NCI-H524 (cell line): ENCODE measurements around the gene ANO9.
"Not testable (repeated sequence)": the region's sequence is repeated elsewhere in the genome, so short reads cannot be mapped to it uniquely, and the experiment has no call there.

ENCODE experiments used
- DNase-seq, 2 experiments: peaks; one replicate each; lab custom pipeline; 2025; lab: John Stamatoyannopoulos, UW

The ANO9 gene

DNA sequence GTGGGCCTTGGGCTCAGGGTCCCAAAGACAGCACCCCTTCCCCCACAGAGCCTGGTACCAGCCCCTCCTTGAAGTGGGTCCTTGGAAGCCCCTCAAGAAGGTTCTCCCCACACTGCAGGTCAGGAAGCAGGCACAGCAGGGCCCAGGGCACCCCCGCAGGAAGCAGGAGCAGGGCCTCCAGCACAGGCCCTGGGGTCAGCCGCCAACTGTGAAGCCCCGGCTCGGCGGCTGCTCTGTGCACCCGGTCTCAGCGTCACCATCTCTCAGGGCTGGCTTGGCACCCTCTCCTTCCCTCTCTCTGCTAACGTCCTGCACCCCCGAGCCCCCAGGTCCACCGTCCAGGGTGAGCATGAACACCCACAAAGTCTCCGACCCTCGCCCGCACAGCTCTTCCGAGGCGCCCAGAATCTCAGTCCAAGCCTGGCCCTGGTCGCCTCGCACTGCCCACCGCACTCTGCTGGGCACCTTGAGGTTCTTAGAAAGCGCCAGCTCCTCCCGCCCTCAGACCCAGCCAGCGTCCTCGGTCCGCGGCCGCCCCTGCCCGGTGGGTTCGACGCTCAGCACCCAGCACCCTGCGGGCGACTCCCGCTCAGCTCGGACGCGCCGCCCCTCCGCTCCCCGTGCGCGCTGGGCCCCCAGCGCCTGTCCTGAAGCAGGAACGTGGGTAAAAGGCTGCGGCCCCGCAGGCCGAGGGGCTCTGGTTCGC is 25.6 kb downstream of the ANO9 start:
- DNase-seq: no peak

DNA sequence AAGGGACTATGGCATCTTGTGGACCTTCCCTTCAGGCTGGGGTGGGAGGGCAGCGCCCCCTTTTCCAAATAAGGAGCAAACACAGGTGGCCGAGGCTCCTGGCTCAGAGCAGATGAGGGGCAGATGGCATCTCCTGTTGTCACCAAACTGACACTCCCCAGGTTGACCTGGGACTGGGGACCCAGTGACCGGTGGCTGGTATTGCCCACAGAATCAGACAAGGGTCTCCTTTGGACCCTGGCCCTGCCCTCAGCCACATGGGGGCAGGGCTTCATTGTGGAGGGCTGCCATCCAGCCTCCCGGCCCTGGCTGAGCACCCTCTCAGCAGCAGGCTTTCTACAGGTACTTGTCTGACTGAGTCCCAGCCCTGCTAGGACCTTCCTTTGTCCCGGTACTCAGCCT is 26.2 kb downstream of the ANO9 start:
- no peak for DNase-seq

DNA sequence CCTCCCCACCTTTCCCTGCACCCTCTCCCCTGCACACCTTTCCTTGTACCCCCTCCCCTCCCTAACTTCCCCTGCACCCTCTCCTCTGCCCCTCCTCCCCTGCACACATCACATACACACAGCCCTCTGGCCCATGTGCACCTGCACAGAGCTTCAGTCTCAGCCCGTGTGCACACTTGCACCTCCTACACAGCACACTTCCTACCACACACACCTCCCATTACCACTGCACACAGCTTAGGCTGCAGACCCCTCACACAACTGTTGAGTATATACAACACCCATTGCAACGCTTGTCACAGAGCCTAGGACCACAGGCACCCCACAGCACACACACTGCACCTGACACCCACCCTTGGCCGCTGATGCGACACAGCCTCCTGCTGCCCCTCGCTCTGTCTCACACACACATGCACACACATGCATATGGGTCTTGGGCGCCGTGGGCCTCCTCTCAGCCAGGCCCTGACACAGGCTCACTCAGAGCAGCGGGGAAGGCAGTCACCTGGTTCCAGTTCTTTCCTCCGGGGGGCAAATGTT is 27.4 kb downstream of the ANO9 start:
- no peak for DNase-seq

DNA sequence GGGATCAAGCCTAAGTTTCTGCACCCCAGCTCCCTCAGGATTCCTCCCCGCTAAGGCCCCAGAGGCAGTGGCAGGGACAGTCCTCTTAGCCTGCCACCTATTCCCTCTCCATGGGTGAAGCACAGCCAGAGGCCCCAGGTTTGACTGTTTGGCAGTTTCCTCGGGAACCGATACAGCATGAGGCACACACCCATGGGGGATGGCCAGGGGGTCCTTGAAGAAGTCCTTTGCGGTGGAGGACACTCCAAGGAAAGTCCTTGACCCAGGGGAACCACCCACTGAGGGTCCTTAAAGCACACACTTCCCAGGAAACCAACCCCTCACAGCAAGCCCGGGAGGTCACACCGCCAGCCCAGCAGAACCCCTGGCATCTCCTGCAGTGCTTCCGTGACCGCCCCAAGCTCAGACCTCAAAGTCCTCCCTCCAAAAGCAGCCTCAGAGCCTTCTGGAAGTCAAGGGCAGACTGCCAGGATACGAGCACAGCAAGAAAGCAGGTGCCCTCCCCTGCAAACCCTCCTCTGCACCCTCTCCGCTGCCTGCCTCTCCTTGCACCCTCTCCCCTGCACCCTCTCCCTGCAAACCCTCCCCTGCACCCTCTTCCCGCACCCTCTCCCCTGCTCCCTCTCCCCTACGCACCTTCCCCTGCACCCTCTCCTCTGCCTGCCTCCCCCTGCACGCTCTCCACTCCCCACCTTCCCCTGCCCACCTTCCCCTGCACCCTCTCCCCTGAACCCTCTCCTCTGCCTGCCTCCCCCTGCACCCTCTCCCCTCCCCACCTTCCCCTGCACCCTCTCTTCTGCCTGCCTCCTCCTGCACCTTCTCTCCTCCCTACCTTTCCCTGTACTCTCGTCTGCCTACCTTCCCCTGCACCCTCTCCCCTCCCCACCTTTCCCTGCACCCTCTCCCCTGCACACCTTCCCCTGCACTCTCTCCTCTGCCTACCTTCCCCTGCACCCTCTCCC is 28.4 kb downstream of the ANO9 start:
- DNase-seq: no peak

DNA sequence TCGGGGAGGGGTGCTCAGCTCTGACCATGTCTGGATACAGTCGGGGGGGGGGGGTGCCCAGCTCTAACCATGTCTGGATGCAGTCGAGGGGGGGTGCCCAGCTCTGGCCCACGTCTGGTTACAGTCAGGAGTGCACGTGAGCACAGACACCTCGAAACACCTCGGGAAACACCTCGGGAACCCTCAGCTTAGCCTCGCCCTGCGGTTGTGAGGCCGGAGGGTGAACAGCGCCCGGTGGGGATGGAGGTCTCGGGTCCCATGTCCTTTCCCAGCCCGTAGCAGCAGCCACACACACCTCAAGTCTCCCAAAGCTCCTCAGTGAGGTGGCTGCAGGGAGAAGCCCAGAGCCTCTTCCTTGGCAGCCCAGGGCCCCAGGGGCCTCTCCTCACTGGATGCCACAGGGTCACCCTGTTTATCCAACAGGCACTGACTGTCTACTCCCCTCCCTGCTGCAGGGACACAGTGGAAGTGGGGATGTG is 29.1 kb downstream of the ANO9 start:
- DNase-seq: no peak

DNA sequence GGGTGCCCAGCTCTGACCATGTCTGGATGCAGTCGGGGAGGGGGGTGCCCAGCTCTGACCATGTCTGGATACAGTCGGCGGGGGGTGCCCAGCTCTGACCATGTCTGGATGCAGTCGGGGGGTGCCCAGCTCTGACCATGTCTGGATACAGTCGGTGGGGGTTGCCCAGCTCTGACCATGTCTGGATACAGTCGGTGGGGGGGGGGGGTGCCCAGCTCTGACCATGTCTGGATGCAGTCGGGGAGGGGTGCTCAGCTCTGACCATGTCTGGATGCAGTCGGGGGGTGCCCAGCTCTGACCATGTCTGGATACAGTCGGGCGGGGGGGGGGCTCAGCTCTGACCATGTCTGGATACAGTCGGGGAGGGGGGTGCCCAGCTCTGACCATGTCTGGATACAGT is 30.3 kb downstream of the ANO9 start:
- DNase-seq: not testable (repeated sequence)

DNA sequence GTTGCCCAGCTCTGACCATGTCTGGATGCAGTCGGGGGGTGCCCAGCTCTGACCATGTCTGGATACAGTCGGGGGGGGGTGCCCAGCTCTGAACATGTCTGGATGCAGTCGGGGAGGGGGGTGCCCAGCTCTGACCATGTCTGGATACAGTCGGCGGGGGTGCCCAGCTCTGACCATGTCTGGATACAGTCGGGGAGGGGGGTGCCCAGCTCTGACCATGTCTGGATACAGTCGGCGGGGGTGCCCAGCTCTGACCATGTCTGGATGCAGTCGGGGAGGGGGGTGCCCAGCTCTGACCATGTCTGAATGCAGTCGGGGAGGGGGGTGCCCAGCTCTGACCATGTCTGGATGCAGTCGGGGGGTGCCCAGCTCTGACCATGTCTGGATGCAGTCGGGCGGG is 31.1 kb downstream of the ANO9 start:
- DNase-seq: not testable (repeated sequence)

DNA sequence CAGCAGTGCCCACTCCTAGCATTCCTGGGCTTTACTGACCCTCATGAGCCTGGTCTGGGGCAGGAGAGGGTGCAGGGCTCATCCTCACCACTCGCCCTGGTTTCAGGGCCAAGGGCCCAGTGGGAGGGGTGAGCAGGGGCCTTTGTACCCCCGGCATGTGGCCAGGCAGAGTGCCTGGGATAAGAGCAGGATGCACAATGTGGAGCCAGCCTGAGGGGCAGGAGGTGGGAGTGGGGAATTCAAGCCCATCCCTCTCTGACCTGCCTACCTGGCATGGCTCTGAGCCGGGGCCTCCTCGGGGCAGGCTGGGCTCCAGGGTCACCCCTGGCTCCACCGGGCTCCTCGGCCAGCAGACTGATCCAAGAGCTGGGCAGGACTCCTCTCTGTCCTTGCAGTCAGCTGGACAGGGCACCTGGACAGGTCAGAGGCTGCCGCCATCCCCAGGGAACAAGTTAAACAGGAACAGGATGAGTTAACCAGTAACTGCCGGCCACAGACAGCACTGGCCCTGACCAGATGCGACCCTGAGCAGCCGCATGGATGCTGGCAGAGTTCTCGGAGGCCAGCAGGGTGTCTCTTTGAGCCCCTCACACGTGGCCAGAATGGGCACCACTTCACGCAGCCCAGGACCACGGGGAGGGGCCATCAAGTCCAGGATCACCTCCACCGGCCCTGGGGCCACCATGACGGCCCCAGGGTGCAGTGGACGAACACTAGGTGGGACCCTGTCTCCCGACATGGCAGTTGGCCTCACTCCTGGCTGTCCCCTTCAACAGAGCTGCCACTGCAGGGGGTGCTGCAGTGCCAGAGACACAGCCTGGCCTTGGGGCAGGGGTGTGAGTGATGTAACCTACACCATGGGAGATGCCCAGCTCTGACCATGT is 32.0 kb downstream of the ANO9 start:
- DNase-seq: no peak

DNA sequence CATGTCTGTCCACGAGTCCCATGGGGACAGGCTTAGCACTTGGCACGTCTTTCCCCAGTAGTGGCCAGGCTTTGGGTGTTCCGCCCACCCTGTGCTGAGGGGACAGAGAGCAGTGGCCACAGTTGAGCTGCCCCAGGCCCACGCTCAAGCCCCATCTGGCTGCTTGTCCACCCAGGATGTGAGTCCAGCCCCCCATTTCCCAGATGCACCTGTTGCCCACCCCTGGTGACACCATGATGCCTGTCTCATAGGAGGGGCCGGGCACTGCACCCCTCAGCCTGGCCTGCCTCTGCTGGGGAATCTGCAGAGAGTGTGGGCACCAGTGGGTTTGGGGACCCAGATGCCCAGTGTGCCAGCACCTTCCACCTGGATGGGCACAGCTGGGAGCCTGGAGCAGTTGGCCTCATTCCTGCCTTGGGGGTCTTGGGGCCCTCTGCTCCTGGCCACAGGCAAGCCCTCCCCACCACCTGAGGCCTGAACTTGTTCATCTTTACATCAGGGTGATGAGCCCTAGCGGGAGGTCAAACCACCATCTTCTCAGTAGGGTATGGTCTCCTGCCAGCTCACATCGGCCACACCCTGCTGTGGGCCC is 32.7 kb downstream of the ANO9 start:
- no peak for DNase-seq

DNA sequence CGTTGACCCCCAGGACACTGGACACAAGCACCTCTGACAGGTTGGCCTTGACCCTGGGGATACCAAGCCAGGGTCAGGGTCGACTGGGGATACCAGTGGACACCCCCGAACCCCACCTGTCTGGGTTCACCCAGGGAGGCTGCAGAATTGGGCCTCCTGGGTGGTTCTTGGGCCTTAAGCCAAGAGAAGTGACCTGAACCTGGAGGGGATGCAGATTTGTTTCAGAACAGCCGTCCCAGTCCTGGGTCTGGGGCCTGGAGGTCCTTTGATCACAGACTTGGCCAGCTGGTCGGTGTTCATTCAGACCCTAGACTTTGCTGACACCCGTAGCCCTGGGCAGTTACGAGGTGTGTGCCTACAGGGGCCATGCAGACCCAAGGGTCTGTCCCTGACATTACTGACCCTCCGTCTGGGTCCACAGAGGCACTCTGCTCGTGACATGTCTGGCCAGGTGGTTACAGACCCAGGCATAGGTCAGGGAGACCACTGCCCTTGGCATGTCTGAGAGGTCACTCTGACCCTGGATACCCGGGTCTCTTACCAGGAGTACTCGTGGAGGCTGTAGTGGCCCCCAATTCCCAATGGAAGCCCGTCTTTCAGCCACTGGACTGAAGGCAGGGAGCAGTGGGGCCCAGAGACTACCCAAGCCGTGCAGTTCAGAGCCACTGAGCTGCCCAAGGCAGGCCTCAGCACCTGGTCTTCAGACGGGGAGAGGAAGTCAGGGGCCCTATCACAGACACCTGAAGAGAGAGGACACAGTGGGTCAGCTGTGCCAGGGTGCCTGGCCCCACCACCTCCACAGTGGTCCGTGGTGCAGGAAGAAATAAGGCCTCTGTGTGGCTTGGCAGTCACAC is 33.4 kb downstream of the ANO9 start:
- no peak for DNase-seq

DNA sequence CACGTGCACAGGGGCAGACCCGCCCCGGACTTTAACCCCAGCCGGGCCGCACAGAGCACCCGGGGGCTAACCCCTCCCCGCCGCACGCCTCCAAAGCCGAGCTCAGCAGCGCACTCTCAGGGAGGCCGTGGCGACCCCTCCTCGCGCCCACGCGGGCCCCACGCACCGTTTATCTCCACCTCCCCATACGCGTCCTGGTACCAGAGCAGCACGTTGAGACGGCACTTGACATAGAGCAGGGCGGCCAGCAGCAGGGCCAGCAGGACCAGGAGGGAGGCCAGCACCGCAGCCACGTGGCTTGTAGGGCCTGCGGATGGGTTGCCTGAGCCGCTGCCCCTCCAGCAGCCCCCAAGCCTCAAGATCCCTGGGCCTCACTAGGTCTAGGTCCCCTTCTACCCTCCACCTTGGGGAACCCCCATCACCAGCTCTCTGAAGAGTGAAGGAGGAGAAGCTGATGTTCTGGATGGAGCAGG is 34.1 kb downstream of the ANO9 start:
- DNase-seq: no peak

DNA sequence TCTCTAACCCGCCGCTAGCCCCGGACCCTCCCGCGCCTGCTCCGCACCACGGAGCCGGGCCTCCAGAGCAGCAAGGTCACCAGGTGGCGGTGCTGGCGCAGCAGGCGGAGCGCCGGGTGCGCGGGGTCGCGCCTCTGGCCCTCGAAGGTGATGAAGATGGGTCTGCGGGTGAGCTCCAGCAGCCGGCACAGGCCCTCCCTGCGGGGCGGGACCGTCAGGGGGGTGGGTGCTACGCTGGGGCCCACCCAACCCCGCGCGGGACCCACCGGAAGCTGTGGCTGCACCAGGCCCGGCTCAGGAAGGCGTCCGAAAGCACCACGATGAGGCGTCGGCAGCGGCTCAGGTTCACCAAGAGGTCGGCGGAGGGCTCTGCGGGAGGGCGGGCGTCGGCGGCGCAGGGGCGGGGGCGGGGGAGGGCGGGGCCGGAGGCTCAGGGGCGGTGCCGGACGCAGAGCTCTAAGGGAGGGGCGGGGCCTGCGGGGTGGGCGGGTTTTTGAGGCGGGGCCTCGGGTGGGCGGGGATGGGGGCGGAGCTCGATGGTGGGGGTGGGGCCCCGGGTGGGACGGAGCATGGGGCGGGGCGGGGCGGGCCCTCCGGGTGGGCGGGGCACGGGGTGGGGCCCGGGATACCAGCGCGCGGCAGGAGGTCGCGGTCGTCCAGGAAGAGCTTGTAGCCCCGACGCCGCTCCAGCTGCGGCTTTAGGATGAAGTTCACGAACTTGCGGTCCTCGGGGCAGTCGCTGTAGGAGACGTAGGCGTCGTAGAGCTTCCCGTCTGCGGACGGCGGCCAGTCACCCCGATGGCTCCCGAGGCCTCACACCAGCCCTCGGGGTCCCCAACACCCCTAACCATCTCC is 34.8 kb downstream of the ANO9 start:
- no peak for DNase-seq

DNA sequence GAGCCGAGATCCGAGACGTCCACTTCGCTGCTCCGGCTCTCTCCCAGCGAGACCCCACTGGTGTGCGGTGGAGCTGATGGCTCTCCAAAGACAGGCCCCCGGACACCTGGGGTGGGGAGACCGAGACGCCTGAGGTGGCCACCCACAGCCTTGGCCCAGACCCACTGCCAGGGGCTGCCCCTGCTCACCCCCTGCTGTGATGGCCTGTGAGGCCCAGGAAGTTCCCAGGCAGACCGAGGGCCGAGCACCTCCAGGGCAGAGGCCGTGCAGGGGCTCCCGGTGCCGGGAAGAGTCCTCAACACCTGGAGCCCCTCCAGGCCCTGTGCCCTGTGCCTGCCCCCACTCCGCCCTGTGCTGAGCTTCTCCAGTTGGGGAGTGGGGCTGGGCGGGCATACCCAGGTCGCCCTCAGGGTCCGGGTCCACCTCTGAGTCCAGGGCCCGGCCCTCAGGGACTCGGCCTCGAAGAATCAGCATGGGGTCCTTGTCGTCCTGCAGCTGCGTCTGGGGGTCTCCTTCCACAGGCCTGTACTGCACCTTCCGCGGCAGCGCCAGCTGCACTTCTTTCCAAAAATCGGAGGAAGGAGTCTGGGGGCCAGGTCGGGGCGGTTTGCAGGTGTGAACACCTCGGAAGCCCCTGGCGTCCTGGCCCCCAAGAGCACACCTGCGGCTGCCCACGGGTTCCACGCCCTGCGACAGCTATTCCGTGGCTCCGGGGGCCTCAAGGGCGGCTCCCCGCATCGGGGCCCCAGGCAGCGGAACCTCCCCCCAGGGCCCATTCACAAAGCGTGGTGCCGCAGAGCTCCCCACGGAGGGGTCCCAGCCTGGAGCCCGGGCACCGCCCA is 35.6 kb downstream of the ANO9 start:
- DNase-seq: no peak

DNA sequence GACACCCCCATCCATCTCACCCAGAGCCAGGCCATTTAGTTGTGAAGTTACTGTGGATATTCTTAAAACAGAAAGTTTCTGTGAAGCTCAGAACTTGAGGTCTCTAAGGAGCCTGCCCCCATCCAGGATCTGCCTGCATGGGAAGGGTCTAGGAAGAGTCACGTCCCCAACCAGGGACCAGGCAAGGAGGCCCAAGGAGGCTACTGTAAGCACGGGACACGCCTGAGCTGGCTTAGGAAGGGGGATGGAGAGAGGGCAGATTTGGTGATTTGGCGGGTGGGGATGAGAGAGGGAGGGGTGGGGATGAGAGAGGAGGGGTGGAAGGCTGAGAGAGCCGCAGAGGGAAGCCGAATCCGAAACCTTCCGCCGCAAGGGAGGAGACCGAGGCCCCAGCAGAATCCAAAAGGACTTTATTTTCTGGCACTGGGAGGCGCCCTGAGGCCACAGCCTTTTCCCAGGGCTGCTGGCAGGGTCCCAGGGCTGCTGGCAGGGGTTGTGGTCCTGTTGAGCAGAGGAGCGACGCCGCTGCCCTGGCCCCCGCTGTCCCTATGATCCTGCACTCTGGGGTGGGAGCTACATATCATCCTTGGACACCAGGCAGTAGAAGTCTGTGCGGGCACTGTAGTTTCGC is 36.4 kb downstream of the ANO9 start:
- no peak for DNase-seq

DNA sequence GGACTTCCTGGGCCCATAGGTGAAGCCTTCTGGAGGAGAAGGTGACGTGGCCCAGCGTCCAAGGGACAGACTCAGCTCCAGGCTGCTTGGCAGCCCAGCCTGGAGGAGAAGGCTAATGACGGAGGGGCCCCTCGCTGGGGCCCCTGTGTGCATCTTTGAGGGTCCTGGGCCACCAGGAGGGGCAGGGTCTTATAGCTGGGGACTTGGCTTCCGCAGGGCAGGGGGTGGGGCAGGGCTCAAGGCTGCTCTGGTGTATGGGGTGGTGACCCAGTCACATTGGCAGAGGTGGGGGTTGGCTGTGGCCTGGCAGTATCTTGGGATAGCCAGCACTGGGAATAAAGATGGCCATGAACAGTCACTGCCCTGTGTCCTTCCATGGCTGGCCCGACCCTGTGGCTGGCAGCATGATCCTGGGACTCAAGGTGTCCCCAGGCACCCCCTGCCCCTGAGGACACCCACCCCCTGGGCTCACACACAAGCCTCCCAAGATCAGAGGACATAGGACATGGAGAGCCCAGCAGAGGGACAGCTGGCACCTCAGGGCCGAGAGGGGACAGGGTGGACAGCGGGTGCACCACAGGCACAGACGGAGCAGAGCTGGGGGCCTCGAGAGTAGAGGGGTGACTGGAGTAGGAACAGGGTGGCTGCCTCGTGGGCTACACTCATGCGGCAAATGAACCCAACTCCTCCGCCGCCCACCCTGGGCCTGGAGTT is 37.1 kb downstream of the ANO9 start:
- no peak for DNase-seq

DNA sequence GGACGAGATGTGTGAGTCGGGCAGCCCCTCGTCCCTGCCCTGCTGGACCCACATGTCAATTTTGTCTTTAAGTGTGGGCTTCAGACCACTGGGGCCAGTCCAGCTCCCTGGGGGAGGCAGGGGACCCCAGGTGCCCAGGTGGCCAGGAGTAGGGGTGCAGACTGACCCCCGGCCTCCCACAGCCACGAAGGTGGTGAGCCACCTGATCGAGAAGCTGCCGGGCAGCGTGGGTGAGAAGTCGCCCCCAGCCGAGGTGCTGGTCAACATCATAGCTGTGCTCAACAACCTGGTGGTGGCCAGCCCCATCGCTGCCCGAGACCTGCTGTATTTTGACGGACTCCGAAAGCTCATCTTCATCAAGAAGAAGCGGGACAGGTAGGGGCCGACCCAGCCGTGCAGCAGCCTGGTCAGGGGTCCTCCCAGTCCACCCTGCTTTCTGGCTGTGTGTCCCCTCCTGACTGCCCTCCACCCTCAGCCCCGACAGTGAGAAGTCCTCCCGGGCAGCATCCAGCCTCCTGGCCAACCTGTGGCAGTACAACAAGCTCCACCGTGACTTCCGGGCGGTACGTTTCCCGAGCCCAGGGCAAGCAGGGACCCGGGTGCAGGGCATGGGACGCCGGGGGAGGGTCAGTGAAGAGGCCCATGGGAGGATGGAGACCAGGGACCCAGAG is 37.9 kb downstream of the ANO9 start:
- DNase-seq: no peak
